ENCODE measurements around the gene TMEM53.

- TF ChIP-seq FOS (IDR thresholded peaks at IDR 0.05; ENCODE audit: borderline replicate concordance, insufficient read depth, low read length) (no peak), CTCF (IDR thresholded peaks at IDR 0.05; ENCODE audit: extremely low read depth in 1 of 2, insufficient read depth in 1 of 2, low read depth in 1 of 2, low read length in 2 of 2) (no peak), EZH2 (IDR thresholded peaks at IDR 0.05; ENCODE audit: borderline replicate concordance, low read depth, low read length, severe bottlenecking) (no peak), POLR2A (IDR thresholded peaks at IDR 0.05; ENCODE audit: low read depth, low read length) (no peak), POLR2AphosphoS5 (IDR thresholded peaks at IDR 0.05; ENCODE audit: insufficient read depth, low read depth, low read length) (no peak), JUN (IDR thresholded peaks at IDR 0.05; ENCODE audit: borderline replicate concordance, insufficient read depth, insufficient read length, low read depth) (no peak), MAX (IDR thresholded peaks at IDR 0.05; ENCODE audit: insufficient read depth, insufficient read length) (no peak), GATA2 (IDR thresholded peaks at IDR 0.05; ENCODE audit: insufficient read depth, insufficient read length, low read depth, low read length) (no peak), MYC (IDR thresholded peaks at IDR 0.05; ENCODE audit: low read depth, low read length) (no peak)
Measured at GRCh38 chr1:44701141-44701573, 26.9 kb upstream of the TMEM53 start.

Measured in endothelial cell of umbilical vein (primary cell).